ENCODE data around the gene GADD45G.

Gene GADD45G

GRCh38 chr9:89638359-89638758, 33.5 kb downstream of the GADD45G start:
- H3K27ac Mint-ChIP-seq: no peak overlapping the region

DNA sequence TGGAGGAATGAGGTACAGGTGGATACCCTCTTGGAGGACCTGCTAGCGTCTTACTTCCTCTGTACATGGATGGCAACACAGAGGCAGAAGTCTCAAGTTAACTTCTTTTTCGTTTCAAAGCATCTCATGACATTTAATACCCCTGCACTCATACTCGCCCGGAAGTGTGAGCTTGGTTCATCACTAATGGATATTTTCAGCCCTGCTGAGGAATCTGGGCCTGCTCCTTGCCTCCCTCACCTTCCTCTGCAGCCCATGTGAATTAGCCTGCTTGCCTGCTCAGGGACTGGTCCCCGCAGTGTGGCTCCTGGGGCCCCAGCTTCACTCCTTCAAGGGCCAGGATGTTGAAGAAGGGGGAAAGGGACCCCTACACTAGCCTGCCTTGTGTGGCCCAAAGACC, 34.1 kb downstream of the GADD45G start:
- Mint-ChIP-seq H3K27ac (no peak overlapping the region), H3K36me3 (no peaks in the 10 kb centered on the region), H3K4me1 (no peaks in the 10 kb centered on the region), H3K9me3 (no peaks in the 10 kb centered on the region), H3K27me3 (peaks cover 0 to 2% of the 10 kb centered on the region in 2 donors), H3K4me3 (no peak overlapping the region)
- DNase-seq (no peak), ATAC-seq (replicated peaks) (no peak)

More at GRCh38 chr9:89638359-89638758, 33.5 kb downstream of the GADD45G start:
- no peaks in the 10 kb centered on the region for H3K36me3 Mint-ChIP-seq
- no peak overlapping the region for H3K4me3 Mint-ChIP-seq
- no peaks in the 10 kb centered on the region for H3K9me3 Mint-ChIP-seq
- no peaks in the 10 kb centered on the region for H3K4me1 Mint-ChIP-seq
- ATAC-seq (replicated peaks): no peak
- no peak for DNase-seq
- H3K27me3 Mint-ChIP-seq: peaks cover 0 to 3% of the 10 kb centered on the region in 2 donors

- Mint-ChIP-seq H3K4me3 (no peak overlapping the region), H3K9me3 (no peaks in the 10 kb centered on the region), H3K27ac (no peak overlapping the region), H3K4me1 (no peaks in the 10 kb centered on the region), H3K27me3 (peaks cover 0 to 4% of the 10 kb centered on the region in 2 donors), H3K36me3 (no peaks in the 10 kb centered on the region)
- ATAC-seq (replicated peaks) (no peak), DNase-seq (no peak)
Observed at GRCh38 chr9:89639367-89639795, 34.6 kb downstream of the GADD45G start.

- H3K27me3 Mint-ChIP-seq: peaks cover 0 to 4% of the 10 kb centered on the region in 2 donors
- DNase-seq (no peak), ATAC-seq (replicated peaks) (peak in 1 of 2 donors; percentile 31)
- no peak overlapping the region for H3K4me3 Mint-ChIP-seq
- no peaks in the 10 kb centered on the region for H3K36me3 Mint-ChIP-seq
- H3K4me1 Mint-ChIP-seq: no peaks in the 10 kb centered on the region
- no peak overlapping the region for H3K27ac Mint-ChIP-seq
- H3K9me3 Mint-ChIP-seq: no peaks in the 10 kb centered on the region
Observed at GRCh38 chr9:89639961-89640360, 35.1 kb downstream of the GADD45G start.

DNA sequence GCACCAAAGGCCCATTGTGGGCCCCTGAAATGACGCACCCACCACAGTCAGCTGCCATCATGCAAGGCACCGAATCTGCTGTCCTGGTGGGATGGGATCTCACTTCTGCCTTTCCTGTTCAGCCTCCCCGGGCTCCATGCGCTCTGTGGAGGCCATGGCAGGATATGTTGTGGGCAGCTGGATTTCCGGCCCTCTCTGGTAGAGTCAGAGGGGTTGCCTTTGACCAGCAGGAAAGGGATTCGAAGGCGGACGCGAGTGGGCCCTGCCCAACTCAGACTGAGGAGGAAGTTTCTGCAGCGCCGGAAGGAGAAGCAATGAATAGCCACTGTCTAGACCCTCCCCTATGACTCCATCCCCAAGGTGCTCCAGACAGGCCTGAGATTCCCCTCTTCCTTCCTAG, 35.5 kb downstream of the GADD45G start:
- ATAC-seq (replicated peaks) (no peak), DNase-seq (no peak)
- H3K27ac Mint-ChIP-seq: no peak overlapping the region
- H3K4me1 Mint-ChIP-seq: no peaks in the 10 kb centered on the region
- H3K27me3 Mint-ChIP-seq: peaks cover 0 to 4% of the 10 kb centered on the region in 2 donors
- no peaks in the 10 kb centered on the region for H3K36me3 Mint-ChIP-seq
- peaks cover under 1 to 1% of the 10 kb centered on the region in 2 donors for H3K9me3 Mint-ChIP-seq
- no peak overlapping the region for H3K4me3 Mint-ChIP-seq

GRCh38 chr9:89640801-89641200, 36.0 kb downstream of the GADD45G start:
- no peaks in the 10 kb centered on the region for H3K36me3 Mint-ChIP-seq
- H3K4me3 Mint-ChIP-seq: no peak overlapping the region
- DNase-seq (no peak), ATAC-seq (replicated peaks) (no peak)
- H3K4me1 Mint-ChIP-seq: no peaks in the 10 kb centered on the region
- peaks cover 3 to 4% of the 10 kb centered on the region in 2 donors for H3K9me3 Mint-ChIP-seq
- H3K27ac Mint-ChIP-seq: no peak overlapping the region
- H3K27me3 Mint-ChIP-seq: peaks cover 0 to 4% of the 10 kb centered on the region in 2 donors

- Mint-ChIP-seq H3K27me3 (peaks cover 0 to 9% of the 10 kb centered on the region in 2 donors), H3K36me3 (no peaks in the 10 kb centered on the region), H3K9me3 (peaks cover 4 to 5% of the 10 kb centered on the region in 2 donors), H3K27ac (no peak overlapping the region), H3K4me1 (no peaks in the 10 kb centered on the region), H3K4me3 (no peak overlapping the region)
- no peak for DNase-seq
- no peak for ATAC-seq (replicated peaks)
Observed at GRCh38 chr9:89641980-89642379, 37.2 kb downstream of the GADD45G start.

DNA sequence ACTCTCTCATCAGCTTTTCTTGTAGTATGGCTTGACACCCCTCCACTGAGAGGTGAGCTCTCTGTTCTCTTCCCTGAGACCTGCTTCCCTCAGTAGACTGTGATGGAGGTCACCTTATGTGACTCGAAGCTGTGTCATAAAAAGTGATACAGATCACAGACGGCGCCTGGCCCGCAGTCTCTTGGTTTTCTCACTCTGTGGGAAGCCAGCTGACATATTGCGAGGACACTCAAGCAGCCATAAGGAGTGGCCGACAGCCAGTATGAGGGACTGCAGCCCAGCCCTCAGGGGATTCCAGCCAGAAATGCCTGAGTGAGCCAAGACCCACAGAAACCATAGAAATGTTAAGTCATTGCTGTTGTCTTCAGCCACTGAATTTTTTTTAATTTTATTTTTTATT, 38.0 kb downstream of the GADD45G start:
- DNase-seq: no peak
- no peak for ATAC-seq (replicated peaks)
- Mint-ChIP-seq H3K4me3 (no peak overlapping the region), H3K36me3 (no peaks in the 10 kb centered on the region), H3K4me1 (no peaks in the 10 kb centered on the region), H3K27ac (no peak overlapping the region), H3K9me3 (peaks cover 4 to 5% of the 10 kb centered on the region in 2 donors), H3K27me3 (peaks cover 0 to 14% of the 10 kb centered on the region in 2 donors)

- ATAC-seq (replicated peaks): no peak
- H3K27me3 Mint-ChIP-seq: peaks cover 2 to 20% of the 10 kb centered on the region in 2 donors
- DNase-seq: no peak
- H3K9me3 Mint-ChIP-seq: peaks cover 4 to 5% of the 10 kb centered on the region in 2 donors
- H3K36me3 Mint-ChIP-seq: no peaks in the 10 kb centered on the region
- no peaks in the 10 kb centered on the region for H3K4me1 Mint-ChIP-seq
- no peak overlapping the region for H3K27ac Mint-ChIP-seq
- H3K4me3 Mint-ChIP-seq: no peak overlapping the region
Observed at GRCh38 chr9:89646189-89646939, 41.6 kb downstream of the GADD45G start.

DNA sequence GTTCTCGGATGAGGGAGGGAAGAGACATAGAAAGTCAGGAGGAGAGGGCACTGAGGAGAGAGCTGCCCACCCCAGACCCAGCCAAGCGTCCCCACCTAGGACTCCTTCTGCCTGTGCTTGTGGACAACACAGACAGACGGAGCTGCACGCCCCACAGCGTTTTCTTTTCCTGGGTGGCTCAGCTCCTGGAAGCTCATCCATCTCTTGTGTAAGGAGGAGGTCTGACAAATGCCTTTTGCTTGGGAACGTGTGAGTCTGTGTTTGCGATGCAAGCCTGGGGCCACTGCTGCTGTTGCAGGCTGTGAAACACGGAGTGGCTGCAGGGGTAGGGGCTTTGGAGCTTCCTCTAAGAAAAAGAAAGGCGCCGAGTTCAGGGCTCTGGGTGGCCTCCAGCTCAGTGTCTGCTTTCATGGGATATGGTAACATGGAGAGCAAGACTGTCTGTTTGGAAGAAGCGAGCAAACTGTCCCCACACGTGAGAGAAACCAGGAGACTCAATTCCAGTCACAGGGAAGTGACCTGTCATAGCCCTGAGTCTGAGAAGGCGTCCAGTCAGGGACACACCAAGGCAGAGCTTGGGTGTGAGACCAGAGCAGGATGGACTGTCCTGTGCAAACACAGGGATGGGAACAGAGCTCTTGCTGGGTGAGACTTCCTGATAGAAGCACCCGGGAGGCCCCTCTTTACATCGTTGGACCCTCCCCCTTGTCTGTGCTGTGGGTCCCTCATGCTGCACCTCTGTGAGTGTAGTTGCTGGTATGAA, 42.7 kb downstream of the GADD45G start:
- Mint-ChIP-seq H3K27ac (no peak overlapping the region), H3K9me3 (peaks cover 4 to 5% of the 10 kb centered on the region in 2 donors), H3K36me3 (no peaks in the 10 kb centered on the region), H3K4me3 (no peak overlapping the region), H3K27me3 (peaks cover 4 to 20% of the 10 kb centered on the region in 2 donors), H3K4me1 (no peaks in the 10 kb centered on the region)
- DNase-seq (no peak), ATAC-seq (replicated peaks) (no peak)

DNA sequence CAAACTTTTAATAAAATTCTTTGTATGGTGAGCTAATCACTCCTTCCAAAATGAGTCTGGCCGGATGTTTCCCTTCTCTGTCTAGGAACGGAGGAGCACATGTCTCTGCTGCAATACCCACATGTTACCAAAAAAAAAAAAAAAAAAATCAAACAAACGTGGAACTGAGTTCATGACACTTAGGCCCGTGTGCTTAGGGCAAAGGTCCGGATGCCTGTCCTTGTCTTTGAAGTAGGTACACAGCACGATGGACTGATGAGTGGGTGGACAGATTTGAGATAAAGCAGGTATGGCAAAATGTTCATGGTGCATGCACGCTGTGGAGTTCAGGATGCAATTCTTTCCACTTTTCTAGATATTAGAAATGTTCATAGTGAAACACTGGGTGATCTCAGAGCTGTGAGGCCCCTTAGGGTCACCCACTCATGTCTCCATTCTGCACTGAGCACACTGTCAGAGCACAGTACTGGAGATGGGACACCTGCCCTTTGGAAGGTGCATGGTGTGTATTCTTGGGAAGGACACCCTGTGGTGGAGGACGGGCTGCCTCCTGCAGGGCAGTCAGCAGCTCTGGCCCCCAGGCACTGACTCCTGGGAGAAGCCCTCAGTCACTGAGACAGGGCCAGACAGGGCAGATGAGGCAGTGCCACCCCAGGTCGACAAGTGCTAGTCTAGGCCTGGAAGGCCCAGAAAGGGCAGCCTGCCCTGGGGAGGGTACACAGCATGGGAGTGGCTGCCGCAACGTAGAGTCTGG, 43.6 kb downstream of the GADD45G start:
- DNase-seq (no peak), ATAC-seq (replicated peaks) (no peak)
- no peak overlapping the region for H3K27ac Mint-ChIP-seq
- H3K4me1 Mint-ChIP-seq: no peaks in the 10 kb centered on the region
- peaks cover 4 to 5% of the 10 kb centered on the region in 2 donors for H3K9me3 Mint-ChIP-seq
- H3K4me3 Mint-ChIP-seq: no peak overlapping the region
- no peaks in the 10 kb centered on the region for H3K36me3 Mint-ChIP-seq
- H3K27me3 Mint-ChIP-seq: peaks cover 4 to 20% of the 10 kb centered on the region in 2 donors

- no peaks in the 10 kb centered on the region for H3K36me3 Mint-ChIP-seq
- no peak overlapping the region for H3K4me3 Mint-ChIP-seq
- ATAC-seq (replicated peaks) (no peak), DNase-seq (no peak)
- H3K4me1 Mint-ChIP-seq: no peaks in the 10 kb centered on the region
- H3K27me3 Mint-ChIP-seq: peaks cover 4 to 17% of the 10 kb centered on the region in 2 donors
- H3K27ac Mint-ChIP-seq: no peak overlapping the region
- peaks cover 4 to 5% of the 10 kb centered on the region in 2 donors for H3K9me3 Mint-ChIP-seq
Observed at GRCh38 chr9:89649039-89649691, 44.4 kb downstream of the GADD45G start.

- no peaks in the 10 kb centered on the region for H3K36me3 Mint-ChIP-seq
- ATAC-seq (replicated peaks) (no peak), DNase-seq (no peak)
- H3K9me3 Mint-ChIP-seq: no peaks in the 10 kb centered on the region
- H3K27me3 Mint-ChIP-seq: peaks cover 19 to 28% of the 10 kb centered on the region in 2 donors
- H3K4me1 Mint-ChIP-seq: peaks cover 14 to 23% of the 10 kb centered on the region in 2 donors
- H3K27ac Mint-ChIP-seq: no peak overlapping the region
- no peak overlapping the region for H3K4me3 Mint-ChIP-seq
Observed at GRCh38 chr9:89654025-89654662, 49.3 kb downstream of the GADD45G start.
